ENCODE measurements around the gene HYAL3. TPM values are rescaled to one million over a fixed set of nuclear protein-coding genes. Genes with fewer than 3 reads are reported as not detected.

The HYAL3 gene
- total RNA-seq, 1 donor from 2014 or later: 3.7 TPM

GRCh38 chr3:50279255-50280016 is 19.8 kb downstream of the HYAL3 start:
- H3K27me3 ChIP-seq (ENCODE audit: control insufficient read depth in 3 of 3, insufficient read depth in 3 of 3, low read length in 3 of 3): peaks cover 0 to 7% (median 0%) of the 10 kb centered on the region in 3 donors
- peak overlapping the region; percentile 61 to 90 (median 74) for H3K4me3 ChIP-seq (ENCODE audit: low read length in 3 of 3)
- H3K9ac ChIP-seq (ENCODE audit: low read depth in 1 of 3, low read length in 3 of 3): peak overlapping the region; percentile 76 to 94 (median 86)
- no peaks in the 10 kb centered on the region for H3K9me3 ChIP-seq (ENCODE audit: control insufficient read depth in 3 of 3, low read length in 3 of 3)
- no peaks in the 10 kb centered on the region for H3K36me3 ChIP-seq (ENCODE audit: control insufficient read depth in 3 of 3, insufficient read depth in 3 of 3, low read length in 3 of 3)
- H3K4me1 ChIP-seq (ENCODE audit: control insufficient read depth in 3 of 3, insufficient read depth in 3 of 3, low read length in 3 of 3): peaks cover 11 to 23% (median 20%) of the 10 kb centered on the region in 3 donors
- peak overlapping the region; percentile 93 for H3K27ac ChIP-seq (ENCODE audit: low read depth, low read length)

GRCh38 chr3:50278880-50279224 is 20.4 kb downstream of the HYAL3 start, which contains the start of gene LSMEM2:
Gene LSMEM2 (plus strand): TSS chr3:50279087. CDS start chr3:50279114, 27 bp downstream.
- peak within 1 kb of the TSS; percentile 93 for H3K27ac ChIP-seq (ENCODE audit: low read depth, low read length)
- H3K9me3 ChIP-seq (ENCODE audit: control insufficient read depth in 3 of 3, low read length in 3 of 3): no peaks in the 10 kb centered on the region
- H3K27me3 ChIP-seq (ENCODE audit: control insufficient read depth in 3 of 3, insufficient read depth in 3 of 3, low read length in 3 of 3): peaks cover 0 to 8% (median 0%) of the 10 kb centered on the region in 3 donors
- H3K4me1 ChIP-seq (ENCODE audit: control insufficient read depth in 3 of 3, insufficient read depth in 3 of 3, low read length in 3 of 3): peaks cover 15 to 29% (median 23%) of the 10 kb centered on the region in 3 donors
- H3K36me3 ChIP-seq (ENCODE audit: control insufficient read depth in 3 of 3, insufficient read depth in 3 of 3, low read length in 3 of 3): no peaks in the 10 kb centered on the region
- H3K9ac ChIP-seq (ENCODE audit: low read depth in 1 of 3, low read length in 3 of 3): peak within 1 kb of the TSS; percentile 76 to 94 (median 86)
- peak within 1 kb of the TSS; percentile 61 to 90 (median 74) for H3K4me3 ChIP-seq (ENCODE audit: low read length in 3 of 3)

GRCh38 chr3:50278123-50278879 is 20.9 kb downstream of the HYAL3 start:
- peak overlapping the region in 2 of 3 donors; percentile 25 to 61 for H3K4me3 ChIP-seq (ENCODE audit: low read length in 3 of 3)
- H3K4me1 ChIP-seq (ENCODE audit: control insufficient read depth in 3 of 3, insufficient read depth in 3 of 3, low read length in 3 of 3): peaks cover 15 to 31% (median 26%) of the 10 kb centered on the region in 3 donors
- H3K27ac ChIP-seq (ENCODE audit: low read depth, low read length): peak overlapping the region; percentile 93
- no peaks in the 10 kb centered on the region for H3K36me3 ChIP-seq (ENCODE audit: control insufficient read depth in 3 of 3, insufficient read depth in 3 of 3, low read length in 3 of 3)
- no peaks in the 10 kb centered on the region for H3K9me3 ChIP-seq (ENCODE audit: control insufficient read depth in 3 of 3, low read length in 3 of 3)
- peaks cover 0 to 8% (median 0%) of the 10 kb centered on the region in 3 donors for H3K27me3 ChIP-seq (ENCODE audit: control insufficient read depth in 3 of 3, insufficient read depth in 3 of 3, low read length in 3 of 3)
- peak overlapping the region; percentile 54 to 94 (median 86) for H3K9ac ChIP-seq (ENCODE audit: low read depth in 1 of 3, low read length in 3 of 3)

- Histone ChIP-seq H3K36me3 (ENCODE audit: control insufficient read depth in 3 of 3, insufficient read depth in 3 of 3, low read length in 3 of 3) (no peaks in the 10 kb centered on the region), H3K4me1 (ENCODE audit: control insufficient read depth in 3 of 3, insufficient read depth in 3 of 3, low read length in 3 of 3) (peaks cover 20 to 35% (median 30%) of the 10 kb centered on the region in 3 donors), H3K4me3 (ENCODE audit: low read length in 3 of 3) (no peak overlapping the region), H3K27me3 (ENCODE audit: control insufficient read depth in 3 of 3, insufficient read depth in 3 of 3, low read length in 3 of 3) (peaks cover 0 to 8% (median 0%) of the 10 kb centered on the region in 3 donors), H3K9me3 (ENCODE audit: control insufficient read depth in 3 of 3, low read length in 3 of 3) (no peaks in the 10 kb centered on the region), H3K9ac (ENCODE audit: low read depth in 1 of 3, low read length in 3 of 3) (no peak overlapping the region), H3K27ac (ENCODE audit: low read depth, low read length) (no peak overlapping the region)
Measured at GRCh38 chr3:50276762-50277101, 22.5 kb downstream of the HYAL3 start.

- no peaks in the 10 kb centered on the region for H3K9me3 ChIP-seq (ENCODE audit: control insufficient read depth in 3 of 3, low read length in 3 of 3)
- no peak overlapping the region for H3K27ac ChIP-seq (ENCODE audit: low read depth, low read length)
- H3K9ac ChIP-seq (ENCODE audit: low read depth in 1 of 3, low read length in 3 of 3): no peak overlapping the region
- peaks cover 0 to 8% (median 0%) of the 10 kb centered on the region in 3 donors for H3K27me3 ChIP-seq (ENCODE audit: control insufficient read depth in 3 of 3, insufficient read depth in 3 of 3, low read length in 3 of 3)
- H3K4me1 ChIP-seq (ENCODE audit: control insufficient read depth in 3 of 3, insufficient read depth in 3 of 3, low read length in 3 of 3): peaks cover 20 to 35% (median 35%) of the 10 kb centered on the region in 3 donors
- no peak overlapping the region for H3K4me3 ChIP-seq (ENCODE audit: low read length in 3 of 3)
- H3K36me3 ChIP-seq (ENCODE audit: control insufficient read depth in 3 of 3, insufficient read depth in 3 of 3, low read length in 3 of 3): no peaks in the 10 kb centered on the region
Measured at GRCh38 chr3:50275996-50276761, 23.0 kb downstream of the HYAL3 start.

GRCh38 chr3:50275141-50275995 is 23.8 kb downstream of the HYAL3 start:
- H3K27me3 ChIP-seq (ENCODE audit: control insufficient read depth in 3 of 3, insufficient read depth in 3 of 3, low read length in 3 of 3): peaks cover 0 to 8% (median 0%) of the 10 kb centered on the region in 3 donors
- no peaks in the 10 kb centered on the region for H3K9me3 ChIP-seq (ENCODE audit: control insufficient read depth in 3 of 3, low read length in 3 of 3)
- H3K4me1 ChIP-seq (ENCODE audit: control insufficient read depth in 3 of 3, insufficient read depth in 3 of 3, low read length in 3 of 3): peaks cover 21 to 43% (median 36%) of the 10 kb centered on the region in 3 donors
- H3K4me3 ChIP-seq (ENCODE audit: low read length in 3 of 3): no peak overlapping the region
- no peaks in the 10 kb centered on the region for H3K36me3 ChIP-seq (ENCODE audit: control insufficient read depth in 3 of 3, insufficient read depth in 3 of 3, low read length in 3 of 3)
- H3K9ac ChIP-seq (ENCODE audit: low read depth in 1 of 3, low read length in 3 of 3): no peak overlapping the region
- H3K27ac ChIP-seq (ENCODE audit: low read depth, low read length): no peak overlapping the region

GRCh38 chr3:50274371-50275104 is 24.7 kb downstream of the HYAL3 start:
- no peak overlapping the region for H3K4me3 ChIP-seq (ENCODE audit: low read length in 3 of 3)

GRCh38 chr3:50273689-50274065 is 25.5 kb downstream of the HYAL3 start:
- H3K27ac ChIP-seq (ENCODE audit: low read depth, low read length): no peak overlapping the region
- H3K9ac ChIP-seq (ENCODE audit: low read depth in 1 of 3, low read length in 3 of 3): peak overlapping the region in 1 of 3 donors; percentile 73
- H3K4me1 ChIP-seq (ENCODE audit: control insufficient read depth in 3 of 3, insufficient read depth in 3 of 3, low read length in 3 of 3): peaks cover 35 to 50% (median 43%) of the 10 kb centered on the region in 3 donors

More at GRCh38 chr3:50274371-50275104, 24.7 kb downstream of the HYAL3 start:
- Histone ChIP-seq H3K27me3 (ENCODE audit: control insufficient read depth in 3 of 3, insufficient read depth in 3 of 3, low read length in 3 of 3) (peaks cover 0 to 8% (median 0%) of the 10 kb centered on the region in 3 donors), H3K36me3 (ENCODE audit: control insufficient read depth in 3 of 3, insufficient read depth in 3 of 3, low read length in 3 of 3) (no peaks in the 10 kb centered on the region), H3K27ac (ENCODE audit: low read depth, low read length) (no peak overlapping the region), H3K4me1 (ENCODE audit: control insufficient read depth in 3 of 3, insufficient read depth in 3 of 3, low read length in 3 of 3) (peaks cover 29 to 50% (median 42%) of the 10 kb centered on the region in 3 donors), H3K9ac (ENCODE audit: low read depth in 1 of 3, low read length in 3 of 3) (no peak overlapping the region), H3K9me3 (ENCODE audit: control insufficient read depth in 3 of 3, low read length in 3 of 3) (no peaks in the 10 kb centered on the region)

More at GRCh38 chr3:50273689-50274065, 25.5 kb downstream of the HYAL3 start:
- Histone ChIP-seq H3K27me3 (ENCODE audit: control insufficient read depth in 3 of 3, insufficient read depth in 3 of 3, low read length in 3 of 3) (peaks cover 0 to 8% (median 0%) of the 10 kb centered on the region in 3 donors), H3K4me3 (ENCODE audit: low read length in 3 of 3) (no peak overlapping the region), H3K9me3 (ENCODE audit: control insufficient read depth in 3 of 3, low read length in 3 of 3) (no peaks in the 10 kb centered on the region), H3K36me3 (ENCODE audit: control insufficient read depth in 3 of 3, insufficient read depth in 3 of 3, low read length in 3 of 3) (no peaks in the 10 kb centered on the region)

Measured in skeletal muscle tissue (tissue), 4 donors.